ENCODE results near the gene RND2.

RND2 gene

GRCh38 chr17:43006639-43007551, 18.1 kb upstream of the RND2 start, which contains the start of gene IFI35:
Gene IFI35 (plus strand): TSS chr17:43006784. CDS start chr17:43006948, 164 bp downstream.
- peak; percentile 81 for DNase-seq (ENCODE audit: low read depth in 2 of 2)

- DNase-seq (ENCODE audit: low read depth in 2 of 2), result no peak
These were observed 14.2 kb upstream of the RND2 start for GRCh38 chr17:43010667-43011308.

- DNase-seq (ENCODE audit: low read depth in 2 of 2), result no peak
These were observed 13.1 kb upstream of the RND2 start for GRCh38 chr17:43011728-43012472.

GRCh38 chr17:43013296-43013695, 11.7 kb upstream of the RND2 start:
- DNase-seq (ENCODE audit: low read depth in 2 of 2), result no peak

- DNase-seq (ENCODE audit: low read depth in 2 of 2), result no peak
These were observed 10.9 kb upstream of the RND2 start for GRCh38 chr17:43014020-43014648.

GRCh38 chr17:43014649-43015542, 10.1 kb upstream of the RND2 start:
- DNase-seq (ENCODE audit: low read depth in 2 of 2), result no peak

- no peak for DNase-seq (ENCODE audit: low read depth in 2 of 2)
These were observed 9.5 kb upstream of the RND2 start for GRCh38 chr17:43015579-43015978.

GRCh38 chr17:43016216-43016615, 8.8 kb upstream of the RND2 start:
- no peak for DNase-seq (ENCODE audit: low read depth in 2 of 2)

GRCh38 chr17:43018008-43018853, 6.8 kb upstream of the RND2 start:
- DNase-seq (ENCODE audit: low read depth in 2 of 2), result no peak

- no peak for DNase-seq (ENCODE audit: low read depth in 2 of 2)
These were observed 6.1 kb upstream of the RND2 start for GRCh38 chr17:43018932-43019331.

- DNase-seq (ENCODE audit: low read depth in 2 of 2), result no peak
These were observed 5.6 kb upstream of the RND2 start for GRCh38 chr17:43019418-43019817.

GRCh38 chr17:43020030-43020621, 4.9 kb upstream of the RND2 start:
- no peak for DNase-seq (ENCODE audit: low read depth in 2 of 2)

GRCh38 chr17:43020789-43021740, 4.0 kb upstream of the RND2 start:
- no peak for DNase-seq (ENCODE audit: low read depth in 2 of 2)

- peak; percentile 40 to 58 for DNase-seq (ENCODE audit: low read depth in 2 of 2)
These were observed 3.1 kb upstream of the RND2 start, which contains the start of gene VAT1 for GRCh38 chr17:43021741-43022512. Gene VAT1 (minus strand): TSS chr17:43022385. CDS start chr17:43022322, 63 bp downstream.

GRCh38 chr17:43025290-43025657, 243 bp downstream of the RND2 start:
- no peak for DNase-seq (ENCODE audit: low read depth in 2 of 2)

GRCh38 chr17:43025766-43026537, 921 bp downstream of the RND2 start:
- DNase-seq (ENCODE audit: low read depth in 2 of 2), result no peak

GRCh38 chr17:43026595-43026994, 1.6 kb downstream of the RND2 start:
- no peak for DNase-seq (ENCODE audit: low read depth in 2 of 2)
